ENCODE results near the gene HRCT1. TPM values are rescaled to one million over a fixed set of nuclear protein-coding genes. Genes with fewer than 3 reads are reported as not detected.

Gene HRCT1
- total and polyA plus RNA-seq, 12 donors, result 0.35 to 5.9 (median 1.7) TPM; not detected in 3

- H3K27me3 ChIP-seq, result peaks cover 8% of the 10 kb centered on the region
- H3K27ac ChIP-seq, result peak overlapping the region in 1 of 5 donors; percentile 18
- H3K4me1 ChIP-seq (replicated peaks in 1 of 2), result peaks cover 29 to 43% of the 10 kb centered on the region in 2 donors
- 77 to 80% (median 77%) methylated on average over 8 of the region's 8 CpGs for WGBS, 4 donors
- no peaks in the 10 kb centered on the region for H3K9me3 ChIP-seq (replicated peaks in 1 of 3)
- no peak for DNase-seq
- TF ChIP-seq POLR2A (IDR thresholded peaks at IDR 0.05) (no peak), CTCF (IDR thresholded peaks at IDR 0.05) (no peak)
- intact Hi-C loops (cut with DNase I), result no loop called here
- no peak overlapping the region for H3K4me3 ChIP-seq
- H3K36me3 ChIP-seq (replicated peaks in 1 of 2), result no peaks in the 10 kb centered on the region
These were observed 1.7 kb upstream of the HRCT1 start for GRCh38 chr9:35904338-35904737.

DNA sequence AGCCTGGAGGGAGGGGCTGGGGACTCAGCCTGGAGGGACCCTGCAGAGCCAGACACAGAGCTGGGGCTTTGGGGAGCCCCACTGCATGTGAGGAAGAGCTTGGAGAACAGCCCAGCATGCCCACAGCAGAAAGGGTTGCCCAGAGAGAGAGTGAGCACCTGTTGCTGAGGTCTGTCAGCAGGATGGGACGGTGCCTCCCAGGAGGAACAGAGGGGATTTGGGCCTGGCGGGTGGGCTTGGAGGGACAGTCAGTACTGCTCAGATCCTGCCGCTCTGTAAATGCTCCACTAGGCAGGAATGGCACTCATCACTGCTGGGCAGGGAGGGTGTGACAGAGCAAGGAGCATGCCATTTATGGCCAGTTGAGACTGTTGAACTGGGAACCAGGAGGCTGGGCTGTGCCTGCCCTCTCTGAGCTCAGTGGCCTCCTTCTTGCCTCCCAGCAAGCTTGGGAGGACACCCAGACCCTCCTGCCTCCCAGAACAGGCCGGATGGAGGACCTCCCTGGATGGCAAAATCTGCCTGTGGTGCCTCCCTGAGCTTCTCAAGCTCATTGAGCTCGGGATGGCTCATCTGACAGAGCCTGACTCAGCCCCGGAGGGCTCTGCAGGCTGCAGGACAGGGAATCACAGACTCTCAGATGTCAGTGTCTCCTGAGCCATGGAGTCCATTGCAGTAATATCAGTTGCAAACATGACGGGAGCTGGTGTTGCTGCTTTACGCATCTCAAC is 786 bp upstream of the HRCT1 start:
- H3K4me1 ChIP-seq (replicated peaks in 1 of 2), result peaks cover 29 to 49% of the 10 kb centered on the region in 2 donors

GRCh38 chr9:35906923-35907699 is 1.1 kb downstream of the HRCT1 start:
- H3K4me3 ChIP-seq, result peak overlapping the region in 1 of 4 donors; percentile 7
- peak overlapping the region; percentile 5 to 94 (median 81) for H3K27ac ChIP-seq
- WGBS, 4 donors, result 58 to 76% (median 63%) methylated on average over 11 to 14 of the region's 14 CpGs
- intact Hi-C loops (cut with DNase I), result loop anchor here in 1 of 2 donors (5.0 kb wide), 1 partner anchor 40 kb away; no protein-coding TSS in a partner anchor
- peak in 4 of 7 donors; percentile 44 to 64 (median 47) for DNase-seq
- no peaks in the 10 kb centered on the region for H3K9me3 ChIP-seq (replicated peaks in 1 of 3)
- H3K27me3 ChIP-seq, result no peaks in the 10 kb centered on the region
- peak in 1 of 2 donors; percentile 15 for TF ChIP-seq POLR2A (IDR thresholded peaks at IDR 0.05)
- TF ChIP-seq CTCF (IDR thresholded peaks at IDR 0.05), result peak in 2 of 6 experiments; percentile 7 to 13
- H3K4me1 ChIP-seq (replicated peaks in 1 of 2), result peaks cover 29 to 49% of the 10 kb centered on the region in 2 donors
- no peaks in the 10 kb centered on the region for H3K36me3 ChIP-seq (replicated peaks in 1 of 2)

More for the DNA sequence above, 786 bp upstream of the HRCT1 start:
- 42 to 86% (median 72%) methylated on average over 4 to 8 of the region's 8 CpGs for WGBS, 4 donors
- Histone ChIP-seq H3K36me3 (replicated peaks in 1 of 2) (no peaks in the 10 kb centered on the region), H3K27me3 (no peaks in the 10 kb centered on the region), H3K27ac (peak overlapping the region in 4 of 5 donors; percentile 53 to 94 (median 78)), H3K9me3 (replicated peaks in 1 of 3) (no peaks in the 10 kb centered on the region), H3K4me3 (no peak overlapping the region)
- peak in 1 of 7 donors; percentile 29 for DNase-seq
- no peak for TF ChIP-seq CTCF (IDR thresholded peaks at IDR 0.05)
- TF ChIP-seq POLR2A (IDR thresholded peaks at IDR 0.05), result no peak
- intact Hi-C loops (cut with DNase I), result loop anchor here in 1 of 2 donors (5.0 kb wide), 1 partner anchor 42 kb away; no protein-coding TSS in a partner anchor

Measured in adrenal gland (tissue), 12 donors.